Loucy (cell line): ENCODE data around the gene TRPM3.

ENCODE experiments used
- EZH2phosphoT487 ChIP-seq: fragments of 200-600 bp; IDR thresholded peaks from 2 replicates; pipeline ENCODE4 v1.6.1; 2018; ENCODE audit warnings: antibody characterized with exemption, mild to moderate bottlenecking, moderate library complexity, borderline replicate concordance
- TF ChIP-seq, protein P1 (sequence below): fragments of 200-600 bp; sonication (generic); conservative IDR thresholded peaks from 2 replicates; pipeline ENCODE4 v1.5.1; 2014; ENCODE audit warnings: mild to moderate bottlenecking, antibody characterized with exemption, low read length

- TF ChIP-seq, protein P1, sequence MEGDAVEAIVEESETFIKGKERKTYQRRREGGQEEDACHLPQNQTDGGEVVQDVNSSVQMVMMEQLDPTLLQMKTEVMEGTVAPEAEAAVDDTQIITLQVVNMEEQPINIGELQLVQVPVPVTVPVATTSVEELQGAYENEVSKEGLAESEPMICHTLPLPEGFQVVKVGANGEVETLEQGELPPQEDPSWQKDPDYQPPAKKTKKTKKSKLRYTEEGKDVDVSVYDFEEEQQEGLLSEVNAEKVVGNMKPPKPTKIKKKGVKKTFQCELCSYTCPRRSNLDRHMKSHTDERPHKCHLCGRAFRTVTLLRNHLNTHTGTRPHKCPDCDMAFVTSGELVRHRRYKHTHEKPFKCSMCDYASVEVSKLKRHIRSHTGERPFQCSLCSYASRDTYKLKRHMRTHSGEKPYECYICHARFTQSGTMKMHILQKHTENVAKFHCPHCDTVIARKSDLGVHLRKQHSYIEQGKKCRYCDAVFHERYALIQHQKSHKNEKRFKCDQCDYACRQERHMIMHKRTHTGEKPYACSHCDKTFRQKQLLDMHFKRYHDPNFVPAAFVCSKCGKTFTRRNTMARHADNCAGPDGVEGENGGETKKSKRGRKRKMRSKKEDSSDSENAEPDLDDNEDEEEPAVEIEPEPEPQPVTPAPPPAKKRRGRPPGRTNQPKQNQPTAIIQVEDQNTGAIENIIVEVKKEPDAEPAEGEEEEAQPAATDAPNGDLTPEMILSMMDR = no peak
- no peak for TF ChIP-seq EZH2phosphoT487
Measured at GRCh38 chr9:70641631-70642030, 479.8 kb downstream of the TRPM3 start.
